NCI-H2081 (cell line): ENCODE data around the gene GALNT2.

Experiments used
- DNase-seq, 2 experiments: peaks; one replicate each; lab custom pipeline; 2025; lab: John Stamatoyannopoulos, UW

Gene GALNT2

GRCh38 chr1:230071316-230071715 lies 4.3 kb downstream of the GALNT2 start:
- no peak for DNase-seq

GRCh38 chr1:230072296-230072695 lies 5.3 kb downstream of the GALNT2 start:
- DNase-seq: peak in 1 of 2 experiments; percentile 40

GRCh38 chr1:230072866-230073265 lies 5.8 kb downstream of the GALNT2 start:
- no peak for DNase-seq

- DNase-seq: no peak
Observed at GRCh38 chr1:230073371-230074035, 6.5 kb downstream of the GALNT2 start.

GRCh38 chr1:230074270-230074669 lies 7.2 kb downstream of the GALNT2 start:
- no peak for DNase-seq

- no peak for DNase-seq
Observed at GRCh38 chr1:230074762-230075161, 7.7 kb downstream of the GALNT2 start.

GRCh38 chr1:230076121-230076520 lies 9.1 kb downstream of the GALNT2 start:
- peak in 1 of 2 experiments; percentile 52 for DNase-seq

- no peak for DNase-seq
Observed at GRCh38 chr1:230077011-230077410, 10.0 kb downstream of the GALNT2 start.

GRCh38 chr1:230077436-230078213 lies 10.6 kb downstream of the GALNT2 start:
- no peak for DNase-seq

- no peak for DNase-seq
Observed at GRCh38 chr1:230079199-230080024, 12.4 kb downstream of the GALNT2 start.

GRCh38 chr1:230080822-230081221 lies 13.8 kb downstream of the GALNT2 start:
- DNase-seq: no peak

GRCh38 chr1:230081751-230082150 lies 14.7 kb downstream of the GALNT2 start:
- no peak for DNase-seq

- DNase-seq: no peak
Observed at GRCh38 chr1:230082211-230082610, 15.2 kb downstream of the GALNT2 start.

- DNase-seq: no peak
Observed at GRCh38 chr1:230083053-230083452, 16.0 kb downstream of the GALNT2 start.

GRCh38 chr1:230083746-230084407 lies 16.8 kb downstream of the GALNT2 start:
- DNase-seq: no peak

GRCh38 chr1:230084408-230085177 lies 17.6 kb downstream of the GALNT2 start:
- DNase-seq: no peak

GRCh38 chr1:230085178-230085515 lies 18.1 kb downstream of the GALNT2 start:
- no peak for DNase-seq

GRCh38 chr1:230086151-230086550 lies 19.1 kb downstream of the GALNT2 start:
- DNase-seq: no peak

GRCh38 chr1:230087028-230087716 lies 20.1 kb downstream of the GALNT2 start:
- no peak for DNase-seq

GRCh38 chr1:230087717-230088105 lies 20.7 kb downstream of the GALNT2 start:
- no peak for DNase-seq

- DNase-seq: no peak
Observed at GRCh38 chr1:230090194-230090711, 23.2 kb downstream of the GALNT2 start.
